HG02642 (cell line): ENCODE results near the gene ZFPM1.
"Not testable (repeated sequence)": the region's sequence is repeated elsewhere in the genome, so short reads cannot be mapped to it uniquely, and the experiment has no call there.

ENCODE experiments used
- ATAC-seq: cut with Tn5 transposase; IDR thresholded peaks from one replicate; pipeline ENCODE4 v1.9.1; 2021; ENCODE audit warnings: mild to moderate bottlenecking; ENCODE audit not compliant: unreplicated experiment, poor library complexity

ZFPM1 gene

DNA sequence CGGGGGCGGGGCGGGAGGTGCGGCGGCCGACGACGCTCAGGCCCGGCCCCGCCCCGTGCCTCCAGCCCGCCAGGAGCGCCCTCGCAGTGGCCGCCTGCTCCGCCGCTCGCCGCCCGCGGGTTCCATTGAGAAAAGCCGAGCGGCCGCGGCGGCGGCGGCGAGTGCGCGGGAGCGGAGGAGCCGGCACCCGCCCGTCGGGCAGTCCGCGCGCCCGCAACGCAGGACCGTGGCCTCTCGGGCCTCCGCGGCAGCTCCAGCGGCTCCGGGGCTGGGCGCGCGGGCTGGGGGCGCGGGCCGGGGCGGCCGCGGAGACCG, at the start of gene ZFPM1:
Gene ZFPM1, plus strand, starts transcription at position 64 of the 315 bp plus-strand sequence. CDS start 359 bp downstream, outside the sequence.
- no peak for ATAC-seq

DNA sequence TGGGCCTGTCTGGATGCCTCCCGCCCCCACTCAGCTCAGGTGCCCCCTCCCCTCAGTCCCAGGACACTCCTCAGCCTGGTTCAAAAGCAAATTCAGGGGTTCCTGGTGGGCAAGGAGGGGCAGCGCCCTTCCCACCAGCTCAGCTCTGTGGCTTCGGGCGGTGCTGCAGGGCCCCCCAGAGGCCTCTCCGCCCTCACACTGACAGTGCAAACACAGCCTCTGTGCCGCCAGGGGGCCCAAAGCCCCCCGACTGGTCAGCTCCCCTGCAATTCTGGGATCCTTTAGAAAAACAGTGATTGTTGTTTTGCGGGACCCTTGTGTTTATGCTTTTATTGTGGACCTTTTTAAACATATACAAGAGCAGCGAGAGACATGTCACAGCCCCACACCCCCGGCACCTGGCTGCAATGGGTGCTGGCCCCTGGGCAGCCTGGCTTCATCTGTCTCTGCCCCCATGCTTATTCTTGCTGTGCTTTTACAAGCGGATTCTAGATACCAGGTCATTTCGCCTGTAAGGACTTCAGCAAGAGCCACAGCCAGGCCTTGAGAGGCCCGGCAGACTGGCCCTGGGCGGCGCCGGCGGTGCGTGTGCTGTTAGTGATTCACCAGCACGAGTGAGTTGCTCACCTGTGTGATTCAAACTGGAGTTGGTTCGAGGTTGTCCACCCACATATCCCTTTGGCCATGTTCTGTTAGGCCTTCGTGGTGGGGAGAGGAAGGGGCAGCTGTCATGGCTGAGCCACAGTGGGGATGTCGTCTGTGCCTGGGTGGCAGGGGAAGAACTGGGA, 49.1 kb upstream of the ZFPM1 start:
- ATAC-seq: no peak

DNA sequence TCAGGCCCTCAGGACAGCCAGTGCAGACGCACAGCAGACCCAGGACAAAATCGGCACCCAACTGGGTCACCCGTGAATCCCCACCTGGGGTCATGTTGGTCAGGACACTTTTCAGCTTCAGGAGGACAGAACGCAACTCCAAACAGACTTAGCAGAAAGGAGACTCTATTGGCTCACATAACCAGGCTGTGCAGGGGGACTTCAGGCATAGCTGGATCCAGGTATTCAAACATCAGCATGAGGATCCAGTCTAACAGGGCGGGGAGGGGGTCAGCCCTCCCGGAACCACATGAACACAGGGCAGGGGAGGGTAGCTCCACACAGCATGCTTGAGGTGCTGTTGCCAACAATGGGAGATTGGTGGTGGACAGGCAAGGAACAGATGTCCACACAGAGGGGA, 48.3 kb upstream of the ZFPM1 start:
- no peak for ATAC-seq

DNA sequence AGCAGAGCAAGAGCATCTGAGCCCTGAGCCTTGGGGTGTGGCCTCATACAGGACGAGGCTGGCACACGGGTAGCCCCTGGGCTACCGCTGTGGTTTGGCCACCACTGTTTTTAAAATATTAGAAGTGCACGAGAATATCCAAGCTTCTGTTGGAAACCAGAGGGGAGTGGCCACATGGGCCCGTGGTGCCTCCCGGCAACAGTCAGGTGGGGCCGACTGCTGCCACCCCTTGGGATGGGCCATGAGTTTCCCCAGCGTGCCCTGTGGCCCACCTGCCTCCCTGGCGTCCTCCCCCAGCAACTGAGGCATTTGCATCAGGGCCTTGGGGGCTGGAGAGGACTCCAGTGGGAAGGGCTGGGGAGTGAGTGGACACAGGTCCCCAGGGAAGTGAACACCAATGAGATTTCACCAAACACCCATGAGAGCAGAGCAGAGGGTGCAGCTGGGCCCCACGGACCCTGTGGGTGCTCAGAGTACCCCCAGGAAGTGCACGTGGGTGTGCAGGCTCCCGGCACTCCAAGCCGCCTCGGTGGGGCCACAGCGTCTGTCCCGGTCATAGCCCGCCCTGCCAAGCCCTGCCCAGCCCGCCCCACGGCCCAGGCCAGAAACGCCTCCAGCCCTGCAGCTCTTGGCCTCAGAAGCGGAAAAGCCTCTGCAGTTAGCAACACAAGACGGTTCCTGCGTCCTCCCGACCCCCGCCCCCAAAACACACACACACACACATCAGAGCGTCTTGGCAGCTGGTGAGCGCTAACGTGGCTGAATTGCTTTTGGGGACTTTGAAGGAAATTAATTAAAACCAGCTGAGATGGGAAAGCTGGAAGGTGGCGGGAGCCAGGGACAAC, 47.6 kb upstream of the ZFPM1 start:
- ATAC-seq: no peak

DNA sequence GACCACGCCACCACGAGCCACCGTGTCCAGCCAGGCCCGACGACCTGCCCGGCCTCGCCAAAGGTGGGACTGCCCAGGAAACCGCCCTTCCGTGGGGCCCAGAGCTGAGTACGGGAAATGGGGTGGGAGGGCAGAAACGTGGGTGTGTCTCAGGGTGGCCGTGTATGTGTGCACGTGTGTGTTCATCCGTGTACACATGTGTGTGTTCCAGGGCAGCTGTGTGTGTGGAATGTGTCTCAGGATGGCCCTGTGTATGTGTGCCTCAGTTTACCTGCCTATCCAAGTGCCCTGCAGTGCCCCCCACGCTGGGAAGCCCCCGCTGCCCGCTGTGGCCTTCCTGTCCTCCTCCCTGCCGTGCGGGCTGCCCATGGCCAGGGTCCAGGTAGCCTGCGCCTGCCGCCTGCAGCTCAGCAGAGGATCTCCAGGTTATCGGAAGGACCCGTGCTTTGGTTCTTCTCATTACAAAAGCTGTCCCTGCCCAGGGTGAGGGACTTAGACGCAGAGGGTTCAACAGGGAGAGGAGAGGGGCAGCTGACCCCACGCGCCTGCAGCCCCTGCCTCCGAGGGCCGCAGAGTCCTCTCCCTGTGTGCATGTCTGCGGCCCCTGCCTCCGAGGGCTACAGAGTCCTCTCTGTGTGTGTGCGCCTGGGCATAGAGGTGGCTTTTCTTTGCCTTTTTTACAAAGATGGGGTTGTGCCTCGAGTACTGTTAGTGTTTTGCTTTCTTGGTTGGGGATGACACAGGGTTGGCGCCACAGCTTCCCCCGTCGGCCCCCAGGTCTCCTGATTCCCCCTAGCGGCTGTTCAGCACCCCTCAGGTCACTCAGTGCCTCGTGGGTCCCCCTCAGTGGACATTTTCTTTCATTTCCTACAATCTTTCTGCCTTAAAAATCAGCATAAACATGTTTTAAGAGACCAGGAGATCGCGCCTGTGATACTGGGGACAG, 46.7 kb upstream of the ZFPM1 start:
- ATAC-seq: no peak

DNA sequence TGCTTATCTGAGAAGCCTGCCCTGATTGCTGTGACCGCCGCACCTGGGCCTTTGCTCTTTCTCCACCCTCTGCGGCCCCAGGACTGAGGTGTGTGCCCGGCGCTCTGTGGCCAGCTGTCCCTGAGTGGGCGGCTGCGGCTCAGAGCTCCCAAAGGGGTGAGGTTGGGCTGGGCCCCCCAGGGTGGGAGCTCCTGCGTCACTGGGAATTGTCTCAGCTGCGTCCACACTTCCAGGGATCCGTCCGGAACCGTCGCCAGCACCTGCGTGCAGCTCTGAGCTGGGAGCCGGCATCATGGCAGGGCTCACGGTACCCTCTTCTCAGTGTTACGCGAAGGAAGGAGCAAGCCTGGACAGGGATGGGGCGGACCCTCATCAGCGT, 46.0 kb upstream of the ZFPM1 start:
- ATAC-seq: no peak

DNA sequence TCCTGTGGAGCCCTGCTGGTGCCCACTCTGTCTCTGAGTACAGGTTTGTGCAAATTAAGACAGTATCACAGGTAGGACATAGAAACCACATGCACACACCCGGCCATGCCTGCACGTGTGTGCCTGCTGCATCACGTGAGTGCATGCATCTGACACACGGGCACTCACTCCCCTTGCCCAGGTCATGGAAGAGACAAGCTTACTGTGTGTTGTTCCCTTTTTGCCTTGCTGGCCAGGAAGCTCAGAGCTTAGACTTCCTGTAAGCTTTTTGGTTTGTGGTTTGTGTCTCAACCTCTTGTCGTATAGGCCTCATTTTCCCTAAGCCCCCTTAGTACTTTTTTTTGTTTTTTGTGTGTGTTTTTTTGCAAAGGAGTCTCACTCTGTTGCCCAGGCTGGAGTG, 45.3 kb upstream of the ZFPM1 start:
- ATAC-seq: no peak

DNA sequence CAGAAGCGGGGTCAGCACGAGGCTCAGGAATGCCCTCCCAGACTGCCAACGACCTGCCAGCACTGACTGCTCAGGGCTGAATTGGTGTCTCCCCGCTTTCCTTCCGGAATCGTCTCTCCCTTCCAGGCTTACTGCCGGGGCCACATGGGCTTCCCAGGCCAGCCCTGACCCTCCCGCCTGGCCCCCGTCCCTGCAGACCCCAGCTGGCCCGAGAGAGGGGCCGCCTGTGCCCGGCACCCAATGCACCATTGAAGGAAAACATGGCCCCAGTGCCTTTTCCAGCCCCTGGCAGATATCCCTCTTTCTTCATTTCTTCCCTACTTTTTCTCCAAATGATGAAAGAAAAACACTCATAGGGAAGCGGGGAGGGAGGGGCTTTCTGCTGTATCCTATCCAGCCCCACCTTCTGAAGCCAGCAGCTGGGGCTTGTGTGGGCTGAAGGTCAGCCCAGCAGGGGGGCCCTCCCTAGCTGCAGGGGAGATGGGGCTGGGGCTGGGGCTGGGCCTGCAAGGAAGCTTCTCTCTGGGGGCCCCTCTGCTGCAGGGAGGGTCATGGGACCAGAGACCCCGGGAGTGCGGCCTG, 44.4 kb upstream of the ZFPM1 start:
- no peak for ATAC-seq

DNA sequence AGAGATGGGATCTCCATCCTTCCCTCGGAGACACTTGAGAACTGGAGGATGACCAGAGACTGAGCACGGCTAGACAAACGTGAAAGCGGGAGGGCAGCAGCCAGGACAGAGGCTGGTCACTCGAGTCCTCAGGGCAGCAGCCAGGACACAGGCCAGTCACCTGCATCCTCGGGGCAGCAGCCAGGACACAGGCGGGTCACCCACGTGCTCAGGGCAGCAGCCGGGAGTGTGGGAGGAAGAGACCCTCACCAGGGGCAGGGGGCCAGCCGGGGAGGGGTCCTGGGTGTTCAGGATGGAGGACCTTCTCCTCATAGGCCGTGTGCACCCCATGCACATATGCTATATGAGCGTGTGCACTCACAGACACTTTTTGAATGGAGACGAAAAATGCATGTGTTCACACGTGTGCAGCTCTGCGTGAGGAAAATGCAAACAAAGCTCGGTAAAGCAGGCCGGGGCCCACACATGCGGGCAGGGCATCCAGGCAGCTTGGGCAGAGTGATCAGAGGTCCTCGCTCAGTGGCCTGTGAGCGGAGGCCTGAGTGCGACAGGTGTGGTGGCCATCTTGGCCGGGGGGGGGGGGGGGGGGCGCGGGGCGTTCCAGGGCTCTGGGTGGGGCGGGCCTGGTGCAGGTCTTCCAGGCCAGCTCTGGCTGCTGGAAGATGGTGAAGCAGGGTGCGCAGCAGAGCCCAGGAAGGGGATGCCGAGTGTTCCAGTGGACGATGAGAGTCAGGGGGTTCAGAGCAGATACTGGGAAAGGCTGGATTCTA, 43.6 kb upstream of the ZFPM1 start:
- ATAC-seq: no peak

DNA sequence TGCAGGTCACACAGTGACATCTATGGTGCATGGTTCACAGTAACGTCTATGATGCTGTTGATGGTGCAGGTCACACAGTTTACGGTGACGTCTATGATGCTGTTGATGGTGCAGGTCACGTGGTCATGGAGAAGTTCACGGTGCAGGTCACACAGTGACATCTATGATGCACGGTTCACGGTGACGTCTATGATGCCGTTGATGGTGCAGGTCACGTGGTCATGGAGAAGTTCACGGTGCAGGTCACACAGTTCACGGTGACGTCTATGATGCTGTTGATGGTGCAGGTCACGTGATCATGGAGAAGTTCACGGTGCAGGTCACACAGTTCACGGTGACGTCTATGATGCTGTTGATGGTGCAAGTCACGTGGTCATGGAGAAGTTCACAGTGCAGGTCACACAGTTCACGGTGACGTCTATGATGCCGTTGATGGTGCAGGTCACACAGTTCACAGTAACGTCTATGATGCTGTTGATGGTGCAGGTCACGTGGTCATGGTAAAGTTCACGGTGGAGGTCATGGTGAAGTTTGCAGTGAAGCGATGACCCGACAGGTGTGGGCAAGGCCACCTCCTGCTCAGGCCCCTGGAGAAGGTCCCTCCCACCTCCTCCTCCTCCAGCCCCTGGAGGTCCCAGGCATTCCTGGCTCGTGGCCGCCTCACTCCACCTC, 42.6 kb upstream of the ZFPM1 start:
- not testable (repeated sequence) for ATAC-seq

DNA sequence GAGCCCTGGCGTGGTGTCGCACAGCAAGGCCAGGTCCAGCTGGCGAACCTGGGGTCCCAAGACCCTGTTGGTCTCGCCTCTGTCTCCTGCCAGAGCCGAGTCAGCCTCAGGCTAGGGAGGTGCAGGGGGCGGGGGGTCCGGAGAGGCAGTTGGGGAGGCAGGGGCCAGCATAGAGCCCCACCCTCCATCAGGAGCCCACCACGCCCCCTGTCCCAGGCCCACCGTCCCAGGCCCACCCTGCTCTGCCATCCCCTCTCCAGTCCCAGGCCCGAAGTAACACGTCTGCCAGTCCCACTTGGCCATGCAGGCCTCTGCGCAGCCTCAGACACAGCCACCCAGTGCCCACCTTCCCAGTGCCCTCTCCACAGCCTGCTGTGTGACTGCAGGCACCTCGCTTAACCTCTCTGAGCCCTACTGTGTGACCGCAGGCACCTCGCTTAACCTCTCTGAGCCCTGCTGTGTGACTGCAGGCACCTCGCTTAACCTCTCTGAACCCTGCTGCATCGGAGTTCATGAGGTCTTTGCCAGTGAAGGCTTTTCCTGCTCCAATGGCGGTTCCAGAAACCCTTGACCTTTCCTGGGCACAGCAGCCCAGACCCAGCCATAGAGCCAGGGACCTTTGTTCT, 41.0 kb upstream of the ZFPM1 start:
- no peak for ATAC-seq

DNA sequence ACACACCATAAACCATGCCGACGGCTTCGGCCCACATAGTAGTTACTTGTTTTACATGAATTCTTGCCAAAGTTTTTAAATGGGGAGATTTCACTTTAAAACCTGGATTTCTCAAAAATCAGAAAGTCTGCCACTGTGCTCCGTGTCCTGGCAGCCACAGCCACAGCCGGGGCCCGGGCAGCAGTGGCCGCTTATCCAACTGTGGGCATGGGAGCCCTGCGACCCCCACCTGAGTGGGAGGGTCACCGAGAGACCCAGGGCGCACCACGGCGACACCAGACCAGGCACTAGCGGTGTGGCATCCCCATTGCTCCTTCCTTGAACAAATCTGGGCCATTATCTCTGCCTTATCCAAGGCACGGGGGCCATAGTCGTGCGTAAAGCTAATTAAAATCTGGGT, 40.3 kb upstream of the ZFPM1 start:
- ATAC-seq: no peak

DNA sequence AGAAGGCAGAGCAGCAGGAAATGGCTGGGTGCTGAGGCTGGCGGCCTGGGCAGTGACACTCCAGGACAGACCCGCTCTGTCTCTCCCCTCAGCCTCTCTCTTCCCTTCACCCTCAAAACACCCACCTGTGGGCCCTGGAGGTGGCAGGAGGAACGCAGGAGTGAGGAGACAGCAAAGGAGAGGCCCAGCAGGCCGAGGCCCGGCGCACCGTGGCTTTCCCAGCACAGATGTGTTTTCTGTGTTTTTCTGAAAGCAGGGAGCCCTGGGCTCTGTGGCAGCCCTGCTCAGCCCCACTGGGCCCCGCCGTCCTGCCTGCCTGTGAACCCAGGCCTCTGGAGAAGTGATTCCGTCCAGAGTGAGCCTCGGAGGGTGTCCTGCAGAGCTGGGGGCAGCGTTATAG, 39.8 kb upstream of the ZFPM1 start:
- ATAC-seq: no peak

DNA sequence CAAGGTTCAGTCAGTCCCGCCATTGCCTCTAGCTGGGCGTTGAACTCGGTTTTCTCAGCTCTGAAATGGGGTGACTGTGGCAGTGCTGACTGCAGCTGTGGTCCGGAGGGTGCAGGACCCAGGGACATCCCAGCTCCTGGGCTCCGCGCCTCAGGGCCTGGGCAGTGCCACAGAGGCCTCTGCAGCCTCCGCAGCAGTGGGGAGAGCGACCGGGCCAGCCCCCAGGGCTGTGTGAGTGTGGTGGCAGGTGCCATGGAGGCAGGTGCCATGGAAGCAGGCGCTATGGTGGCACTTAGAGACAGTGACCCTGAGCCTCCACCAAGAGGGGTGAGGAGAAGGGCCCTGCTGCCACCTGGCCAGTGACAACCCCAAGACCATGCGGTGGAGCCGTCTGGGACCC, 39.4 kb upstream of the ZFPM1 start:
- no peak for ATAC-seq

DNA sequence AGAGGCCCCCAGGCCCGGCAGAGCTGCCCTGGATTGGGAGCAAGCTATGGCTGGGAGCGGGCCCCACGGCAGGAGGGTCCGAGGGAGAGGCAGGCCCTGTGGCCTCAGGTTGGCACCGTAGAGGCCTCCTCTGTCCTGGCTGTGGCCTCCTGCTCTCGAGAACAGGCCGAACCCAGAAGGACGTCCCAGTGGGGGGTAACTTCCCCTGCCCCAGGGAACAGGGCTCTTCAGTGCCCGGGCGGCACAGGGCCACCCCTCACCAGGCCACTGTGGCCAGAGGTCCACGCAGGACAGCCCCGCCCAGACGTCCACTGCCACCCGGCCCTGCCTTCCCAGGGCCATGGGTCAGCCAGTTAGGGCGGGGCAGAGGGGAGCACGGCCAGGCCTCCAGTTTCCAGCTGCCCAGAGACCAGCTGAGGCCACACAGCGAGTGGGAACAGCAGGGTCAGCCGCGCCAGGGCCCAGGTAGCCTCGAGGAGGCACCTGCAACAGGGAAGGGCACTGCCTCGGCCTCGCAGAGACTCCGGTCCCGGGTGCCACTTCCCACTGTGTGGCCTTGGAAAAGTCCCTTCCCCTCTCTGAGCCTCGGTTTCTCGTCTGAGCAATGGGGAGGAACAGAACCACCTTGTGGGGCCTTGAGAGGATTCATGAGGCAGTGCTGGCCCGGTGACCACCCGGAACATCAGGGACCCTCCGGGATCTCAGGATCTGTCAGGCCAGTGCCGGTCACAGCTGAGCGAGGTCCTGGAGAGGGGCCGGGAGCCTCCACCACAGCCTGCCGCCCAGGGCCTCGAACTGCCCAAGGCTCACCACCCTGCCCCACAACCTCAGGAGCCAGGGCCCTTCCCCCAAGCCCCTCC, 38.3 kb upstream of the ZFPM1 start:
- no peak for ATAC-seq

DNA sequence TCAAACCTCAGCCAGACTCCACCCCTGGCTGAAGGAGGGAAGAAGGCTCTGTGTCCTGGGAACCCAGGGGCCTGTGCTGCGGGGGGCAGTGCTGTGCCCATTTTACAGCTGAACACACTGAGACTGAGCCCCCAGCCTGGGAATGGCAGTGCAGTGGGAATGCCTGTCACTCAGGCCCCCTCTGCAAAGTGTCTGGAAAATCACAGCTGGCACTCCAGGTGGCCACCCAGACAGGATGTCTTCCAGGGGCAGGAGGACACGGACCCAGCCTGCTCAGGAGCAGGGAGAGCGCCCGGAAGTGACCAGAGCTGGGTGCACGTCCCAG, 37.7 kb upstream of the ZFPM1 start:
- no peak for ATAC-seq

DNA sequence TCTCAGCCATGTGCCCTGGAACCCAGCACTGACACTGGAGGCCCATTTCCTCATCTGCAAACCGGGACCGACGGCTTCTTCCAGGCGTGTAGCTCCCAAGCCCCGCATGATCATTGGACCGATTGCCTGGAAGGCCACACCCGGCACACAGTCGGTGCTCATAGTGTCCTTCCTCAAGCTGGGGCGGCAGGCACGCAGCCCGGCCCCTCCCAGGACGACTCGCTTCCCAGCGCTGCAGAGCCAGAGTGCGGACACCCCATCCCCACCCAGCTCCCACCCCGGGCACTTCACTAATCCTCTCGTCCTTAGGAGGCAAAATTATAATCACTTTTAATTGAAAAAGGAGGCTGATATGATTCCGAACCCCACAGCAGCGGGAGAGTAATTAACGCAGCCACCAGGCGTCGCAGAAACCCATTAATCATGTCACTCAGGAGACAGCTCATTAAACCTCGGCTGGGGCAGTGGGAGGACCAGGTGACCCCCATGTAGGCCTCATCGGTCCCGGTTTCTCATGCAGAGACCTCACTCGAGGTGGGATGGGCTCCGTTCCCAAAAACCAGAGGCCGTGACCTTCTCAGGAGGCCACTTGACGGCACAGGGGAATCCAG, 37.3 kb upstream of the ZFPM1 start:
- ATAC-seq: no peak

DNA sequence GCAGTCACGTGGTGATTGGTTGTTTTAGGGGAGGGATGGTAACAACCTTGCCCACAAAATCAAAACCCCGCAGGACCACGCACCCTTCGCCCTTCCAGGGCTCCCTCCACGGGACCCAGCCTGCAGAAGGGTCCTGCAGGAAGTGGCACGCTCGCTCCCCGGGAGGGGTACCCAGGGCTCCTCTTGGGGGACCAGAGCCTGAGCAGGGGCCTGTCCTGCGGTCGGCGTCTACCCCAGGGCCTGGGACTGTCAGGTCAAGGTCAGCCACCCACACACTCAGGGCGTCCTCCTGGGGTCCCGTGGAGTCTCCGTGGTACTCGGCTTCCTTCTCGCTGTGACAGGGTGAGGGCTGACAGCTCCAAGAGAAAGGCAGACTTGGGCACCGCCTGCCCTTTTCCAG, 36.4 kb upstream of the ZFPM1 start:
- ATAC-seq: no peak
